Measurements from ENCODE around the gene AVPI1. TPM values are rescaled to one million over a fixed set of nuclear protein-coding genes. Genes with fewer than 3 reads are reported as not detected.

AVPI1 gene
- total and polyA plus RNA-seq, 10 of the 15 experiments (the other 5 are each of a cell fraction or from before 2014, with no cell fraction given): 0.08 to 1.4 (median 0.84) TPM

DNA sequence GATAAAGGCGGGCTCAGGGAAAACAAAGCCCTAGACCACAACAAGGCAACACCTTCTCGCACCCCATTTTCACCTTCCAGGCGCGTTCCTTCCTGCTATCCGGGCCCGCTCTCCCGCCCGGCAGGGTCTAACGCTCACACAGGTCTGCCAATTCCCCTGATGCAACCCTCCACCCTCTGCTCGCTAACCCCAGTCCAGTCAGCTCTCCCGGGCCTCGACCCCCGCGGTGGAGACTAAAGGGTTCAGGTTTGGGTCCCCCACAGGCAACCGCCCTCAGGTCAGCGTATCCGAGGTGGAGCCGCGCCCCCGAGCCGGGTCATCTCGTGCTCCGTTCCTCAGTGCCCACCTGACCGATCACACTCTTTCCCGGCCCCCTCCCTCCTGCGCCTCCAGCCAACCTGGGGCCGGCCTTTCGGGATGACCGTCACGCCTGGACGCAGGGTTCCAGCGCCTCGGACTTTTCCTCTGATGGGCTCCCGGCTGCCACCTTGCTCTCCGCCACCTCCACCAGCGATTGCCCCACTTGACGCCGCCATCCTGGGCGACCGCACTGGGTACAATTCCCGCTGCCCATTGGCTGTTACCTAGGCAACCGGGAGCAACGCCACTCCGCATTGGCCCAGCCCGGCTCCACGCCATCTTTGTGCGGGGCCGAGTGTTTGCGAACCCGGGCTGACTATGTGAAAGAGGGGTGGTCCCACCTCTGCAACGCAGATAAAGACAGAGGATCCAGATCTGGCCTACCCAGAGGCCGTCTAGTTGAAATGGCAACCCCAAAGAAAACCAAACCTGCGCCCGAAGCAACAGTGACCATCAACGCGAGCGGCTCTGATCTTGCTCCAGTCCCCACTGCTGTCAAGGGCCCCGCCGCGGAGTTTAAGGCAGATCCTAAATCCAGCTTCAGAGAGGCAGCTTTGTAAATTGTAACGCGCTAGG lies 53.8 kb downstream of the AVPI1 start, which contains the start of gene MORN4:
MORN4 (minus strand) TSS at position 552 of the 936 bp plus-strand sequence. CDS start 13,847 bp downstream, outside the sequence.
- Histone ChIP-seq H3K4me2 (ENCODE audit: control insufficient read depth, insufficient read depth) (peak within 1 kb of the TSS; percentile 75), H3K4me1 (ENCODE audit: control insufficient read depth, insufficient read depth, low read length) (no peaks in the 10 kb centered on the region), H3K4me3 (peak within 1 kb of the TSS; percentile 89), H3K9me3 (replicated peaks; ENCODE audit: control insufficient read depth, insufficient read depth, low read length) (no peaks in the 10 kb centered on the region), H3K79me2 (ENCODE audit: control insufficient read depth, insufficient read depth, low read length) (no peaks in the 10 kb centered on the region), H3K36me3 (ENCODE audit: control insufficient read depth in 2 of 2, insufficient read depth in 2 of 2, low read length in 1 of 2) (no peaks in the 10 kb centered on the region), H3K27me3 (replicated peaks in 1 of 2; ENCODE audit: control insufficient read depth in 2 of 2, insufficient read depth in 2 of 2, low read length in 1 of 2) (no peaks in the 10 kb centered on the region), H3K9ac (ENCODE audit: control insufficient read depth, insufficient read depth, low read length) (peak within 1 kb of the TSS; percentile 47), H3K27ac (ENCODE audit: control insufficient read depth, insufficient read depth) (no peak within 1 kb of the TSS), H2AFZ (ENCODE audit: control insufficient read depth, low read depth, low read length) (peak within 1 kb of the TSS; percentile 99), H4K20me1 (ENCODE audit: control insufficient read depth, insufficient read depth) (no peaks in the 10 kb centered on the region)
- CTCF ChIA-PET: interaction anchor here (1.2 kb wide), 1 partner anchor 68 kb away, joined by 3 read pairs; no protein-coding TSS in a partner anchor
- FAIRE-seq: peak; percentile 72
- 5% methylated on average over 61 of the region's 62 CpGs for WGBS (ENCODE audit: insufficient coverage, insufficient replicate concordance, low lambda C conversion rate, missing lambda C conversion rate)
- ATAC-seq: peak; percentile 100
- SMC1A ChIA-PET (ENCODE audit: uncharacterized antibody, unreplicated experiment): interaction anchor here (1.4 kb wide), 1 partner anchor 8 kb away, joined by 4 read pairs; no protein-coding TSS in a partner anchor
- DNase-seq (ENCODE audit: low read depth, low spot score): peak; percentile 50
- RAD21 ChIA-PET (ENCODE audit: unreplicated experiment): no interaction called here
- intact Hi-C loops (cut with micrococcal nuclease; ENCODE audit: unreplicated experiment): no loop called here
- POLR2A ChIA-PET: no interaction called here
- no TSS peak for BruUV-seq (replicated peaks)
- in situ Hi-C loops (cut with MboI): no loop called here
- TF ChIP-seq, protein P1, sequence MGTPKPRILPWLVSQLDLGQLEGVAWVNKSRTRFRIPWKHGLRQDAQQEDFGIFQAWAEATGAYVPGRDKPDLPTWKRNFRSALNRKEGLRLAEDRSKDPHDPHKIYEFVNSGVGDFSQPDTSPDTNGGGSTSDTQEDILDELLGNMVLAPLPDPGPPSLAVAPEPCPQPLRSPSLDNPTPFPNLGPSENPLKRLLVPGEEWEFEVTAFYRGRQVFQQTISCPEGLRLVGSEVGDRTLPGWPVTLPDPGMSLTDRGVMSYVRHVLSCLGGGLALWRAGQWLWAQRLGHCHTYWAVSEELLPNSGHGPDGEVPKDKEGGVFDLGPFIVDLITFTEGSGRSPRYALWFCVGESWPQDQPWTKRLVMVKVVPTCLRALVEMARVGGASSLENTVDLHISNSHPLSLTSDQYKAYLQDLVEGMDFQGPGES (IDR thresholded peaks at IDR 0.05): peak; percentile 79; the same call in 1 of the 2 replicates
- TF ChIP-seq YY1 (IDR thresholded peaks at IDR 0.05; ENCODE audit: low read depth, low read length) (peak; percentile 99), ZBTB40 (IDR thresholded peaks at IDR 0.05; ENCODE audit: borderline replicate concordance) (peak; percentile 80), CBFB (IDR thresholded peaks at IDR 0.05; ENCODE audit: low read depth) (peak; percentile 33; the same call in 1 of the 2 replicates), MEF2B (IDR thresholded peaks at IDR 0.05; ENCODE audit: partially characterized antibody, poor library complexity, severe bottlenecking) (peak; percentile 47), FOS (IDR thresholded peaks at IDR 0.05; ENCODE audit: borderline replicate concordance, extremely low read depth, insufficient read length) (peak; percentile 52), NFYB (IDR thresholded peaks at IDR 0.05; ENCODE audit: insufficient read depth, low read depth, low read length) (peak; percentile 74; the same call in 1 of the 2 replicates), IKZF1 (conservative IDR thresholded peaks at IDR 0.05) (peak; percentile 49), SIX5 (IDR thresholded peaks at IDR 0.05; ENCODE audit: low read depth, low read length, severe bottlenecking) (peak; percentile 78), GATAD2B (conservative IDR thresholded peaks at IDR 0.05; ENCODE audit: low read depth) (no peak), SREBF2 (IDR thresholded peaks at IDR 0.05; ENCODE audit: low read length) (no peak), POLR2A (IDR thresholded peaks at IDR 0.05; ENCODE audit: low read depth, low read length) (peak; percentile 75), NR2C1 (IDR thresholded peaks at IDR 0.05) (peak; percentile 86), NBN (IDR thresholded peaks at IDR 0.05) (peak; percentile 54; the same call in 1 of the 2 replicates), NR2F1 (conservative IDR thresholded peaks at IDR 0.05) (0 out of 2 replicates have a peak, but pooled peaks have one; percentile 36)
